IMR-90 (cell line): ENCODE measurements around the gene ZCCHC7. TPM values are rescaled to one million over a fixed set of nuclear protein-coding genes. Genes with fewer than 3 reads are reported as not detected.

Experiments used
- ATAC-seq: fragments of 200-7000 bp; cut with Tn5 transposase; 2 replicates; pipeline ENCODE4 v1.9.1; 2020; ENCODE audit warnings: low read depth, mild to moderate bottlenecking, moderate library complexity
- BruUV-seq: library from RNA; stranded (reverse); fragments of 400-500 nt; replicated peaks from 2 replicates; lab custom pipeline; 2021; lab: Mats Ljungman, UMichigan
- CTCF ChIA-PET: fragments of 300-600 bp; formaldehyde crosslinking; extraction: SDS; loops from one replicate; lab custom pipeline; 2021; ENCODE audit warnings: antibody characterized with exemption; lab: Yijun Ruan, JAX
- POLR2A ChIA-PET: fragments of 300-600 bp; sonication (Branson Sonifier 250); formaldehyde crosslinking; loops from one replicate; lab custom pipeline; 2022; ENCODE audit warnings: antibody characterized with exemption; ENCODE audit not compliant: unreplicated experiment; lab: Charles Lee
- DNase-seq: peaks from one replicate; pipeline ENCODE4 v3.0.0; 2013
- H2AFZ ChIP-seq: replicated peaks from 2 replicates; pipeline ENCODE3; 2013; ENCODE audit warnings: low read length, mild to moderate bottlenecking; ENCODE audit not compliant: poor library complexity
- H2AK5ac ChIP-seq: 2 replicates; pipeline ENCODE4 v1.6.1; 2013; ENCODE audit warnings: low read depth, low read length, inconsistent platforms
- H2AK9ac ChIP-seq: replicated peaks from 2 replicates; pipeline ENCODE3; 2013; ENCODE audit warnings: mild to moderate bottlenecking, low read depth, low read length, moderate library complexity; ENCODE audit not compliant: poor library complexity
- H2BK120ac ChIP-seq: 2 replicates; pipeline ENCODE4 v1.6.1; 2013; ENCODE audit warnings: low read depth, low read length, inconsistent platforms
- H2BK15ac ChIP-seq: 3 replicates; pipeline ENCODE4 v1.6.1; 2013; ENCODE audit warnings: low read depth, low read length, inconsistent platforms
- H2BK20ac ChIP-seq: 2 replicates; pipeline ENCODE4 v1.6.1; 2013; ENCODE audit warnings: low read depth, mild to moderate bottlenecking, inconsistent platforms, low read length, moderate library complexity
- H2BK5ac ChIP-seq: 2 replicates; pipeline ENCODE4 v1.6.1; 2013; ENCODE audit warnings: mild to moderate bottlenecking, low read depth, low read length, inconsistent platforms; ENCODE audit not compliant: poor library complexity, severe bottlenecking
- H3K14ac ChIP-seq: replicated peaks from 2 replicates; pipeline ENCODE4 v1.6.1; 2013; ENCODE audit warnings: low read depth, low read length, inconsistent platforms
- H3K18ac ChIP-seq: 2 replicates; pipeline ENCODE4 v1.6.1; 2013; ENCODE audit warnings: low read depth, low read length, control low read depth
- H3K23ac ChIP-seq: 2 replicates; pipeline ENCODE4 v1.6.1; 2013; ENCODE audit warnings: low read depth, low read length, inconsistent platforms
- H3K27ac ChIP-seq: 2 replicates; pipeline ENCODE4 v1.5.1; 2013; ENCODE audit warnings: mild to moderate bottlenecking, control low read depth, low read length; ENCODE audit not compliant: insufficient read depth
- H3K27me3 ChIP-seq: 2 replicates; pipeline ENCODE4 v1.6.1; 2013; ENCODE audit warnings: low read length; ENCODE audit not compliant: control insufficient read depth, insufficient read depth
- H3K36me3 ChIP-seq: 2 replicates; pipeline ENCODE4 v1.6.1; 2013; ENCODE audit warnings: low read length, mixed read lengths; ENCODE audit not compliant: control insufficient read depth, insufficient read depth
- H3K4ac ChIP-seq: 2 replicates; pipeline ENCODE4 v1.6.1; 2013; ENCODE audit warnings: low read depth, low read length, inconsistent platforms
- H3K4me1 ChIP-seq: 2 replicates; pipeline ENCODE4 v1.6.1; 2013; ENCODE audit warnings: low read length, mixed read lengths; ENCODE audit not compliant: control insufficient read depth, insufficient read depth
- H3K4me2 ChIP-seq: 2 replicates; pipeline ENCODE4 v1.6.1; 2013; ENCODE audit warnings: low read depth, mild to moderate bottlenecking, control low read depth, low read length, moderate library complexity
- H3K4me3 ChIP-seq: 2 replicates; pipeline ENCODE4 v1.5.1; 2013; ENCODE audit warnings: low read depth, mild to moderate bottlenecking, control low read depth, low read length, moderate library complexity; ENCODE audit not compliant: insufficient read depth
- H3K56ac ChIP-seq: 2 replicates; pipeline ENCODE4 v1.6.1; 2013; ENCODE audit warnings: low read length, inconsistent platforms; ENCODE audit not compliant: insufficient read depth; ENCODE audit errors: extremely low read depth
- H3K79me1 ChIP-seq, 2 experiments: 2 replicates each; pipeline ENCODE4 v1.6.1; 2013; ENCODE audit warnings: low read length in 2 of 2, inconsistent platforms in 1 of 2, low read depth in 1 of 2
- H3K9ac ChIP-seq: 2 replicates; pipeline ENCODE4 v1.6.1; 2013; ENCODE audit warnings: low read depth, low read length, control low read depth
- H3K9me1 ChIP-seq: 2 replicates; pipeline ENCODE4 v1.6.1; 2013; ENCODE audit warnings: low read length, inconsistent platforms; ENCODE audit not compliant: insufficient read depth
- H3K9me3 ChIP-seq: 2 replicates; pipeline ENCODE4 v1.6.1; 2013; ENCODE audit warnings: low read length; ENCODE audit not compliant: control insufficient read depth, insufficient read depth
- H4K20me1 ChIP-seq: 2 replicates; pipeline ENCODE4 v1.6.1; 2013; ENCODE audit warnings: low read length, inconsistent platforms; ENCODE audit not compliant: insufficient read depth
- H4K5ac ChIP-seq: 2 replicates; pipeline ENCODE4 v1.6.1; 2013; ENCODE audit warnings: mild to moderate bottlenecking, low read depth, low read length, control low read depth
- H4K8ac ChIP-seq, 2 experiments: 2 replicates each; pipeline ENCODE4 v1.6.1; 2013; ENCODE audit warnings: low read depth in 2 of 2, low read length in 2 of 2, control low read depth in 1 of 2, inconsistent platforms in 1 of 2
- H4K91ac ChIP-seq: 2 replicates; pipeline ENCODE4 v1.6.1; 2013; ENCODE audit warnings: low read depth, low read length, inconsistent platforms; ENCODE audit not compliant: insufficient read depth
- BHLHE40 ChIP-seq: fragments of 150-350 bp; IDR thresholded peaks from 2 replicates; pipeline ENCODE4 v1.6.1; 2016; ENCODE audit warnings: mild to moderate bottlenecking, low read depth, low read length
- CTCF ChIP-seq: conservative IDR thresholded peaks from 2 replicates; pipeline ENCODE4 v1.5.1; 2012; ENCODE audit warnings: mild to moderate bottlenecking, low read depth, low read length, improper control_type of control experiment
- ELK1 ChIP-seq: fragments of 150-350 bp; IDR thresholded peaks from 2 replicates; pipeline ENCODE4 v1.6.1; 2016; ENCODE audit warnings: low read depth, mild to moderate bottlenecking, low read length, moderate library complexity, borderline replicate concordance
- FOS ChIP-seq: fragments of 150-350 bp; IDR thresholded peaks from 2 replicates; pipeline ENCODE4 v1.6.1; 2016; ENCODE audit warnings: low read depth, low read length
- MAZ ChIP-seq: IDR thresholded peaks from 2 replicates; pipeline ENCODE4 v1.6.1; 2012; ENCODE audit warnings: low read depth, mild to moderate bottlenecking, low read length, improper control_type of control experiment, moderate library complexity, borderline replicate concordance
- NFE2L2 ChIP-seq: fragments of 150-350 bp; IDR thresholded peaks from 2 replicates; pipeline ENCODE4 v1.6.1; 2016; ENCODE audit warnings: low read depth, mild to moderate bottlenecking, low read length
- POLR2A ChIP-seq: IDR thresholded peaks from 2 replicates; pipeline ENCODE4 v1.6.1; 2012; ENCODE audit warnings: mild to moderate bottlenecking, low read depth, low read length
- RAD21 ChIP-seq: IDR thresholded peaks from 2 replicates; pipeline ENCODE4 v1.6.1; 2012; ENCODE audit warnings: low read length, improper control_type of control experiment
- WGBS, 2 experiments: methylation state at CpG; one replicate each; pipeline versions ENCODE4 v1.1.5 to v1.1.7; 2013; ENCODE audit warnings: missing lambda C conversion rate in 2 of 2; ENCODE audit not compliant: insufficient read length in 1 of 2; ENCODE audit errors: extremely low coverage in 2 of 2; 5-methylcytosine and 5-hydroxymethylcytosine counted together
- dilution Hi-C: fragments of 300-500 bp; cut with HindIII; formaldehyde crosslinking; loops from one replicate; pipeline ENCODE4 v1.14.3; 2018; ENCODE audit warnings: low sequenced_read_pairs; ENCODE audit not compliant: unreplicated experiment
- in situ Hi-C: fragments of 300-500 bp; cut with MboI; formaldehyde crosslinking; loops from 3 replicates; pipeline ENCODE4 v1.14.3; 2019; ENCODE audit warnings: low sequenced_read_pairs, inconsistent platforms, mixed read lengths
- intact Hi-C: fragments of 100-400 bp; cut with micrococcal nuclease; formaldehyde crosslinking; loops from 2 replicates; pipeline ENCODE4 v1.10.0; 2022
- polyA plus RNA-seq, 3 experiments: library from polyadenylated mRNA; depleted of rRNA; stranded (reverse); fragments of >200 nt; gene quantifications; 2 replicates each; pipeline ENCODE4 v1.2.3, GENCODE V29; 2012; ENCODE audit warnings: low replicate concordance in 1 of 3
- total RNA-seq: library from RNA; depleted of rRNA; stranded (reverse); fragments of >200 nt; gene quantifications from 2 replicates; pipeline ENCODE4 v1.2.3, GENCODE V29; 2012

ZCCHC7 gene
- total and polyA plus RNA-seq, 2 of the 4 experiments (the other 2 are of a cell fraction), result 13.6 to 28.7 TPM

GRCh38 chr9:37338218-37338617 lies 217.8 kb downstream of the ZCCHC7 start:
- Histone ChIP-seq H3K27me3 (no peaks in the 10 kb centered on the region), H3K36me3 (no peaks in the 10 kb centered on the region), H3K4me1 (no peaks in the 10 kb centered on the region), H3K9me3 (no peaks in the 10 kb centered on the region), H2AFZ (no peak overlapping the region), H3K14ac (no peak overlapping the region), H3K4ac (no peak overlapping the region), H4K20me1 (no peaks in the 10 kb centered on the region), H2AK9ac (no peak overlapping the region), H2BK120ac (no peak overlapping the region), H4K5ac (no peak overlapping the region), H2BK5ac (no peak overlapping the region), H3K9me1 (no peaks in the 10 kb centered on the region), H2BK15ac (no peak overlapping the region), H4K8ac (no peak overlapping the region), H3K23ac (no peak overlapping the region), H3K27ac (no peak overlapping the region), H3K56ac (no peak overlapping the region), H3K18ac (no peak overlapping the region), H2AK5ac (no peak overlapping the region), H4K91ac (no peak overlapping the region), H3K4me3 (no peak overlapping the region), H3K9ac (no peak overlapping the region), H3K4me2 (no peak overlapping the region), H3K79me1 (no peaks in the 10 kb centered on the region; a peak in 1 of 4 replicates), H2BK20ac (no peak overlapping the region)
- DNase-seq (no peak), ATAC-seq (no peak)
- ChIA-PET POLR2A (no interaction called here), CTCF (no interaction called here)
- intact Hi-C loops, result no loop called here
- in situ Hi-C loops, result loop anchor here (10.0 kb wide), 1 partner anchor 343 kb away; no protein-coding TSS in a partner anchor
- dilution Hi-C loops, result no loop called here
- no TSS peak for BruUV-seq
- no CpG with 5 or more reads among the region's 4 CpGs for WGBS, 2 experiments
- TF ChIP-seq FOS (no peak), BHLHE40 (no peak), ELK1 (no peak), MAZ (no peak), CTCF (no peak), RAD21 (no peak), NFE2L2 (no peak), POLR2A (no peak)
